Naive thymus-derived CD4-positive, alpha-beta T cell (primary cell): Measurements from ENCODE around the gene PNLIP. TPM values are rescaled to one million over a fixed set of nuclear protein-coding genes. Genes with fewer than 3 reads are reported as not detected.

Experiments used
- ATAC-seq: fragments of 150-1000 bp; cut with Tn5 transposase; 2 replicates; pipeline ENCODE4 v1.10.0; 2021; ENCODE audit warnings: mild to moderate bottlenecking, moderate library complexity
- CTCF ChIA-PET: fragments of 350-600 bp; sonication (Branson Sonifier 250); formaldehyde crosslinking; loops from one replicate; lab custom pipeline; 2021; ENCODE audit warnings: antibody characterized with exemption; lab: Charles Lee
- POLR2A ChIA-PET: fragments of 350-600 bp; sonication (Branson Sonifier 250); formaldehyde crosslinking; loops from one replicate; lab custom pipeline; 2021; ENCODE audit warnings: antibody characterized with exemption, inconsistent platforms; lab: Charles Lee
- DNase-seq, 9 donors: peaks; one replicate each; pipeline versions ENCODE4 v3.0.0 to v3.0.0-alpha.2; 2020 to 2022; ENCODE audit warnings: mixed read lengths in 1 of 9
- H3K27ac ChIP-seq: one replicate; pipeline ENCODE4 v1.7.0; 2013; ENCODE audit warnings: mild to moderate bottlenecking, low read depth, low read length, moderate library complexity
- H3K27me3 ChIP-seq, 2 donors: one replicate each; pipeline ENCODE4 v1.7.0; 2013; ENCODE audit warnings: low read length in 2 of 2, mild to moderate bottlenecking in 2 of 2, moderate library complexity in 2 of 2; ENCODE audit not compliant: control insufficient read depth in 2 of 2, insufficient read depth in 2 of 2
- H3K36me3 ChIP-seq, 3 experiments: 1 replicate in 2 of 3; 2 replicates in 1 of 3; pipeline ENCODE4 v1.7.0; 2013; ENCODE audit warnings: low read length in 3 of 3, mild to moderate bottlenecking in 3 of 3, moderate library complexity in 1 of 3; ENCODE audit not compliant: insufficient read depth in 3 of 3, control insufficient read depth in 2 of 3
- H3K4me1 ChIP-seq, 2 donors: one replicate each; pipeline ENCODE4 v1.7.0; 2013; ENCODE audit warnings: low read length in 2 of 2, mild to moderate bottlenecking in 2 of 2, moderate library complexity in 1 of 2; ENCODE audit not compliant: control insufficient read depth in 2 of 2, insufficient read depth in 2 of 2
- H3K4me3 ChIP-seq: 2 replicates; pipeline ENCODE4 v1.7.0; 2013; ENCODE audit warnings: mild to moderate bottlenecking, low read length
- H3K9me3 ChIP-seq, 3 experiments: 1 replicate in 2 of 3; 2 replicates in 1 of 3; pipeline ENCODE4 v1.7.0; 2013; ENCODE audit warnings: low read length in 3 of 3; ENCODE audit not compliant: control insufficient read depth in 2 of 3
- H3K27ac Mint-ChIP-seq, 9 donors: one replicate each; pipeline ENCODE4 v1.8.0; 2020 to 2022; ENCODE audit warnings: mixed read lengths in 9 of 9, mild to moderate bottlenecking in 8 of 9, moderate library complexity in 5 of 9, inconsistent platforms in 2 of 9
- H3K27me3 Mint-ChIP-seq, 5 donors: one replicate each; pipeline ENCODE4 v1.8.0; 2021 to 2022; ENCODE audit warnings: mixed read lengths in 5 of 5, mild to moderate bottlenecking in 1 of 5
- H3K36me3 Mint-ChIP-seq, 5 donors: one replicate each; pipeline ENCODE4 v1.8.0; 2020 to 2022; ENCODE audit warnings: mixed read lengths in 5 of 5, mild to moderate bottlenecking in 3 of 5, inconsistent platforms in 1 of 5
- H3K4me1 Mint-ChIP-seq, 7 donors: one replicate each; pipeline ENCODE4 v1.8.0; 2020 to 2022; ENCODE audit warnings: mixed read lengths in 7 of 7, mild to moderate bottlenecking in 3 of 7, inconsistent platforms in 1 of 7
- H3K4me3 Mint-ChIP-seq, 10 donors: one replicate each; pipeline ENCODE4 v1.8.0; 2020 to 2022; ENCODE audit warnings: mild to moderate bottlenecking in 10 of 10, mixed read lengths in 10 of 10, moderate library complexity in 6 of 10, inconsistent platforms in 2 of 10
- H3K9me3 Mint-ChIP-seq, 11 donors: one replicate each; pipeline ENCODE4 v1.8.0; 2020 to 2022; ENCODE audit warnings: mixed read lengths in 11 of 11, mild to moderate bottlenecking in 4 of 11, inconsistent platforms in 1 of 11, moderate library complexity in 1 of 11
- intact Hi-C, 2 donors: fragments of 100-400 bp; cut with micrococcal nuclease; formaldehyde crosslinking; loops; one replicate each; pipeline ENCODE4 v1.15.1; 2023
- polyA plus RNA-seq, 2 donors: library from polyadenylated mRNA; unstranded; fragments of 300-500 nt; fragmentation: Illumina TruSeq; gene quantifications; one replicate each; pipeline ENCODE4 v1.2.3, GENCODE V29; 2021
- total RNA-seq, 6 experiments: library from RNA in 5 of 6; stranded (reverse) in 5 of 6; gene quantifications; 1 replicate in 5 of 6; 2 replicates in 1 of 6; pipeline ENCODE4 v1.2.3 and lab custom pipeline; 2021 to 2026

The PNLIP gene
- total and polyA plus RNA-seq, 7 experiments from 2014 or later, result not detected

DNA sequence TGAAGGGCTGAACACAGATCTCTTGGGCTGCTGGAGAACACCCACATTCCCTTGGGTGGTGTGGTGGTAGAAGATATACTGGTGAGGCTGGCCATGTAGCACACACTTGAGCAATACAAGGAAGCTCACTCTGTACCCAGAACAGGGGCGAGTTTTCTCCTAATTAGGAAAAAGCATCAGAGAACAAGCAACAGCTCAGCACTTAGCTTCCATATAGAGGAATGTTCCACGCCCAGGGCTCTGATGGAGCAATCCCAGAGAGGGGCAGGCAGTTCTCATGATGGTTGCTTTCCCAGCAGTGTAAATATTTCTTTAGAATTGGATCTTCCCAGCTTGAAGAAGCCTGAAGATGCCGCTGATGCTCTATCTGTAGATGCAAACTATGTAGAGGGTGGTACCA, 21.0 kb upstream of the PNLIP start:
- H3K36me3 ChIP-seq, result no peaks in the 10 kb centered on the region
- ATAC-seq (no peak), DNase-seq (no peak)
- H3K27ac ChIP-seq, result no peak overlapping the region
- no peaks in the 10 kb centered on the region for H3K4me1 ChIP-seq
- H3K4me3 Mint-ChIP-seq, result no peak overlapping the region
- peaks cover 0 to 3% (median 0%) of the 10 kb centered on the region in 11 donors for H3K9me3 Mint-ChIP-seq
- CTCF ChIA-PET, result interaction anchor here (0.6 kb wide), 1 partner anchor 1932 kb away, joined by 3 read pairs; no protein-coding TSS in a partner anchor
- POLR2A ChIA-PET, result no interaction called here
- H3K4me3 ChIP-seq, result no peak overlapping the region
- no peaks in the 10 kb centered on the region for H3K36me3 Mint-ChIP-seq
- no peak overlapping the region for H3K27ac Mint-ChIP-seq
- intact Hi-C loops, result loop anchor here in 1 of 2 donors (5.0 kb wide), 1 partner anchor 243 kb away; no protein-coding TSS in a partner anchor
- no peaks in the 10 kb centered on the region for H3K27me3 ChIP-seq
- no peaks in the 10 kb centered on the region for H3K9me3 ChIP-seq
- no peaks in the 10 kb centered on the region for H3K4me1 Mint-ChIP-seq
- H3K27me3 Mint-ChIP-seq, result peaks cover 0 to 16% (median 14%) of the 10 kb centered on the region in 5 donors

DNA sequence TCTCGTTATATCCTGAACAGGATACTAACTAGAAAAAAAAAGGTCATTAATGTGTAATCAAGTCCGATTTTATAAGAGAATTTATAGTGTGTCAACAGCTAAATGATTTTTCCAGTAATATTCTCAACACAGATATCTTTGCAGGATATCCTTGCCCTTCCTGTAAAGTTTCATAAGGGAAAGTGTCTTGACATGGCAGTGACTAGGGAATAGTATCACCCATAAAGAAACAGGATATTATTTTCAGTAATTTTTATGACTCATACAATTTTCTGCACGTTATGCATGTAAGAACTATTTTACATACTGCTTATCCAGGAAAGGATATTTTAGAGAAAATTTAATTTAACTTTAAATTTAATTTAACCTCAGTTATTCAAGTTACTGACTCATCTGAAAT, 19.5 kb upstream of the PNLIP start:
- no peaks in the 10 kb centered on the region for H3K36me3 ChIP-seq
- Mint-ChIP-seq H3K27ac (no peak overlapping the region), H3K4me1 (no peaks in the 10 kb centered on the region), H3K4me3 (no peak overlapping the region), H3K9me3 (peaks cover 0 to 5% (median 0%) of the 10 kb centered on the region in 11 donors), H3K36me3 (no peaks in the 10 kb centered on the region), H3K27me3 (peaks cover 0 to 14% (median 14%) of the 10 kb centered on the region in 5 donors)
- H3K4me3 ChIP-seq, result no peak overlapping the region
- ATAC-seq (no peak), DNase-seq (no peak)
- ChIA-PET POLR2A (no interaction called here), CTCF (interaction anchor here (0.6 kb wide), 2 partner anchors 55 to 284 kb away, joined by 3 to 8 read pairs; no protein-coding TSS in a partner anchor)
- H3K9me3 ChIP-seq, result no peaks in the 10 kb centered on the region
- H3K4me1 ChIP-seq, result no peaks in the 10 kb centered on the region
- H3K27ac ChIP-seq, result no peak overlapping the region
- intact Hi-C loops, result no loop called here
- no peaks in the 10 kb centered on the region for H3K27me3 ChIP-seq

DNA sequence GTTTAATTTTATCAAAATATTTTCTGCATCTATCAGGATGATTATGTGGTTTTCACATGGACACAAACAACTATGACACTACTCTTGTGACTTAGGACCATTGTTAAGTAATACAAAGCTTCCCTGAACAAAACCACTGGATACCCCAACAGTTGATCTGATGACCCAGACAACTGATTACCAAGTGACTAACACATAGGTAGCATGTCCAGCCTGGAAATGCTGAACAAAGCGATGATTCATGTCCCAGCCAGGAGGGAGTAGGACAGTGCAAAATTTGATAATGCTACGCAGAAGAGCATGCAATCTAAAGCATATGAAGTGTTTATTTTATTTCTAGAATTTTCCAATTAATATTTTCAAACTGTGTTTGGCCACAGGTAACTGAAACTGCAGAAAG, 8.9 kb upstream of the PNLIP start:
- Mint-ChIP-seq H3K27me3 (peaks cover 0 to 29% (median 5%) of the 10 kb centered on the region in 5 donors), H3K27ac (no peak overlapping the region), H3K4me1 (no peaks in the 10 kb centered on the region), H3K36me3 (no peaks in the 10 kb centered on the region), H3K4me3 (no peak overlapping the region), H3K9me3 (peaks cover 0 to 11% (median 6%) of the 10 kb centered on the region in 11 donors)
- Histone ChIP-seq H3K9me3 (no peaks in the 10 kb centered on the region), H3K36me3 (no peaks in the 10 kb centered on the region), H3K4me3 (no peak overlapping the region), H3K27me3 (no peaks in the 10 kb centered on the region), H3K27ac (no peak overlapping the region), H3K4me1 (no peaks in the 10 kb centered on the region)
- intact Hi-C loops, result no loop called here
- CTCF ChIA-PET, result no interaction called here
- DNase-seq (no peak), ATAC-seq (no peak)
- POLR2A ChIA-PET, result no interaction called here

GRCh38 chr10:116538456-116538855, 7.3 kb upstream of the PNLIP start:
- Histone ChIP-seq H3K4me1 (no peaks in the 10 kb centered on the region), H3K27me3 (no peaks in the 10 kb centered on the region), H3K4me3 (no peak overlapping the region), H3K27ac (no peak overlapping the region), H3K9me3 (no peaks in the 10 kb centered on the region), H3K36me3 (no peaks in the 10 kb centered on the region)
- no peak overlapping the region for H3K27ac Mint-ChIP-seq
- no peaks in the 10 kb centered on the region for H3K4me1 Mint-ChIP-seq
- H3K9me3 Mint-ChIP-seq, result peaks cover 0 to 10% (median 6%) of the 10 kb centered on the region in 11 donors
- H3K27me3 Mint-ChIP-seq, result peaks cover 0 to 29% (median 5%) of the 10 kb centered on the region in 5 donors
- DNase-seq (no peak), ATAC-seq (no peak)
- intact Hi-C loops, result no loop called here
- no peak overlapping the region for H3K4me3 Mint-ChIP-seq
- CTCF ChIA-PET, result no interaction called here
- POLR2A ChIA-PET, result no interaction called here
- H3K36me3 Mint-ChIP-seq, result no peaks in the 10 kb centered on the region

- intact Hi-C loops, result no loop called here
- Histone ChIP-seq H3K9me3 (no peaks in the 10 kb centered on the region), H3K27me3 (no peaks in the 10 kb centered on the region), H3K4me3 (no peak overlapping the region), H3K4me1 (no peaks in the 10 kb centered on the region), H3K36me3 (no peaks in the 10 kb centered on the region), H3K27ac (no peak overlapping the region)
- H3K27me3 Mint-ChIP-seq, result peaks cover 0 to 29% (median 5%) of the 10 kb centered on the region in 5 donors
- H3K27ac Mint-ChIP-seq, result no peak overlapping the region
- peaks cover 0 to 10% (median 6%) of the 10 kb centered on the region in 11 donors for H3K9me3 Mint-ChIP-seq
- DNase-seq (no peak), ATAC-seq (no peak)
- no peaks in the 10 kb centered on the region for H3K36me3 Mint-ChIP-seq
- no peaks in the 10 kb centered on the region for H3K4me1 Mint-ChIP-seq
- ChIA-PET CTCF (no interaction called here), POLR2A (no interaction called here)
- no peak overlapping the region for H3K4me3 Mint-ChIP-seq
Observed at GRCh38 chr10:116538992-116539391, 6.7 kb upstream of the PNLIP start.

DNA sequence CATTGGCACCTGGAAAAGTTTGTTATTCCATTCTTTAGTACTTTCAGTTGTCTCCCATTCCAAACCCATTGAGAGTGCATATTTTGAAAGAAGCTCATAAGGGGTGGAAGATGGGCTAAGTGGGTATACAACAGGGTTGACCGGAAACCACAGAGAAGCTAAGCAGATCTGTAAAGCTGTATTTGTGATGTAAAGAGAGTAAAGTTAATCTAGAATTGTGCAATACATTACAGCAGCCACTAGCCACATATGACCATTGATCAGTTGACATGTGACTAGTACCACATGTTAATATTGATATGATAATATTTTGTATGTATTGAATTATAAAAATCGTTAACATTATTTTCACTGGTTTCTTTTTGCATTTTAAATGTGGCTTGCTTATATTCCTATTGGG, 4.9 kb upstream of the PNLIP start:
- Histone ChIP-seq H3K36me3 (no peaks in the 10 kb centered on the region), H3K9me3 (no peaks in the 10 kb centered on the region), H3K27me3 (no peaks in the 10 kb centered on the region), H3K4me1 (no peaks in the 10 kb centered on the region), H3K27ac (no peak overlapping the region), H3K4me3 (no peak overlapping the region)
- H3K4me3 Mint-ChIP-seq, result no peak overlapping the region
- DNase-seq, result no peak
- H3K9me3 Mint-ChIP-seq, result peaks cover 0 to 10% (median 6%) of the 10 kb centered on the region in 11 donors
- H3K4me1 Mint-ChIP-seq, result no peaks in the 10 kb centered on the region
- H3K27ac Mint-ChIP-seq, result no peak overlapping the region
- no peak for ATAC-seq
- intact Hi-C loops, result no loop called here
- ChIA-PET POLR2A (no interaction called here), CTCF (no interaction called here)
- H3K27me3 Mint-ChIP-seq, result peaks cover 0 to 31% (median 5%) of the 10 kb centered on the region in 5 donors
- H3K36me3 Mint-ChIP-seq, result no peaks in the 10 kb centered on the region

- no peak overlapping the region for H3K27ac Mint-ChIP-seq
Observed at GRCh38 chr10:116542007-116542677, 3.6 kb upstream of the PNLIP start.

More at GRCh38 chr10:116542007-116542677, 3.6 kb upstream of the PNLIP start:
- Histone ChIP-seq H3K4me1 (no peaks in the 10 kb centered on the region), H3K36me3 (no peaks in the 10 kb centered on the region), H3K27ac (no peak overlapping the region), H3K4me3 (no peak overlapping the region), H3K27me3 (no peaks in the 10 kb centered on the region), H3K9me3 (no peaks in the 10 kb centered on the region)
- intact Hi-C loops, result no loop called here
- ChIA-PET CTCF (no interaction called here), POLR2A (no interaction called here)
- Mint-ChIP-seq H3K4me3 (no peak overlapping the region), H3K9me3 (peaks cover 0 to 8% (median 6%) of the 10 kb centered on the region in 11 donors), H3K36me3 (no peaks in the 10 kb centered on the region), H3K27me3 (peaks cover 0 to 35% (median 9%) of the 10 kb centered on the region in 5 donors), H3K4me1 (no peaks in the 10 kb centered on the region)
- DNase-seq (no peak), ATAC-seq (no peak)
